NCI-H146 (cell line): ENCODE data around the gene DXO.

Source experiments
- DNase-seq: peaks from one replicate; lab custom pipeline; 2025; lab: John Stamatoyannopoulos, UW

Gene DXO

GRCh38 chr6:31930962-31931361 lies 41.0 kb downstream of the DXO start:
- no peak for DNase-seq

DNA sequence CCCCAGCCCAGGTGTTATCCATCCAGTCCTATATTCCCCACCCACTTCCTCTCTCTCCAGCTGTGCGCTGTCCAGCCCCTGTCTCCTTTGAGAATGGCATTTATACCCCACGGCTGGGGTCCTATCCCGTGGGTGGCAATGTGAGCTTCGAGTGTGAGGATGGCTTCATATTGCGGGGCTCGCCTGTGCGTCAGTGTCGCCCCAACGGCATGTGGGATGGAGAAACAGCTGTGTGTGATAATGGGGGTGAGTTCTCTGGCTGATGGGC lies 43.3 kb downstream of the DXO start:
- DNase-seq: no peak

- DNase-seq: no peak
These were observed 43.9 kb downstream of the DXO start for GRCh38 chr6:31927863-31928671.

GRCh38 chr6:31927242-31927862 lies 44.6 kb downstream of the DXO start, which contains the start of gene C2:
Gene C2, plus strand, starts transcription at chr6:31927717. Its CDS starts 36 bp downstream, at chr6:31927753.
- no peak for DNase-seq

GRCh38 chr6:31922942-31923341 lies 49.0 kb downstream of the DXO start:
- peak; percentile 9 for DNase-seq

GRCh38 chr6:31920811-31921210 lies 51.1 kb downstream of the DXO start:
- DNase-seq: no peak
